ENCODE data around the gene ST6GALNAC6.

Gene ST6GALNAC6

GRCh38 chr9:127915801-127916719 lies 16.7 kb upstream of the ST6GALNAC6 start:
- WGBS (ENCODE audit: extremely low coverage, insufficient coverage, insufficient read length) = no CpG with 5 or more reads among the region's 27 CpGs
- Histone ChIP-seq H3K18ac (ENCODE audit: low read length) (no peak overlapping the region), H2BK12ac (ENCODE audit: low read length) (no peak overlapping the region), H2AFZ (ENCODE audit: insufficient read depth, low read length, poor library complexity) (no peak overlapping the region), H3K27ac (ENCODE audit: low read depth, low read length) (no peak overlapping the region), H4K8ac (ENCODE audit: low read depth, low read length) (peak overlapping the region; percentile 29), H3K4me2 (ENCODE audit: low read length) (peak overlapping the region; percentile 73), H3K4ac (ENCODE audit: low read depth, low read length) (no peak overlapping the region), H3K79me1 (ENCODE audit: low read length) (peaks cover 5% of the 10 kb centered on the region), H3K4me3 (ENCODE audit: low read depth, low read length) (peak overlapping the region; percentile 64), H3K27me3 (ENCODE audit: insufficient read depth, low read length) (no peaks in the 10 kb centered on the region), H4K91ac (ENCODE audit: low read depth, low read length) (no peak overlapping the region), H3K36me3 (ENCODE audit: control insufficient read depth in 1 of 2, insufficient read depth in 2 of 2, low read length in 2 of 2) (no peaks in the 10 kb centered on the region), H4K12ac (ENCODE audit: low read depth, low read length) (no peak overlapping the region), H2AK5ac (ENCODE audit: low read length) (no peak overlapping the region), H3K4me1 (ENCODE audit: control insufficient read depth in 1 of 2, insufficient read depth in 2 of 2, low read length in 2 of 2) (peaks cover 11% of the 10 kb centered on the region in 2 experiments), H3K9ac (ENCODE audit: low read length) (no peak overlapping the region), H3K23ac (ENCODE audit: low read length) (no peak overlapping the region), H3K9me3 (ENCODE audit: insufficient read depth, low read depth, low read length) (peaks cover 2% of the 10 kb centered on the region), H3K14ac (ENCODE audit: low read length) (peak overlapping the region; percentile 26), H2BK5ac (ENCODE audit: low read depth, low read length, poor library complexity) (no peak overlapping the region), H2BK120ac (ENCODE audit: insufficient read depth, low read length, poor library complexity) (no peak overlapping the region), H3K79me2 (ENCODE audit: control insufficient read depth, insufficient read depth, low read length, poor library complexity) (no peaks in the 10 kb centered on the region)
- DNase-seq = no peak

- H3K27ac ChIP-seq (ENCODE audit: low read depth, low read length) = no peak overlapping the region
- H3K4ac ChIP-seq (ENCODE audit: low read depth, low read length) = no peak overlapping the region
- no peaks in the 10 kb centered on the region for H3K36me3 ChIP-seq (ENCODE audit: control insufficient read depth in 1 of 2, insufficient read depth in 2 of 2, low read length in 2 of 2)
- H2BK120ac ChIP-seq (ENCODE audit: insufficient read depth, low read length, poor library complexity) = no peak overlapping the region
- no peak overlapping the region for H4K91ac ChIP-seq (ENCODE audit: low read depth, low read length)
- H3K14ac ChIP-seq (ENCODE audit: low read length) = no peak overlapping the region
- peak in 1 of 2 donors; percentile 4 for DNase-seq
- H2AK5ac ChIP-seq (ENCODE audit: low read length) = no peak overlapping the region
- H3K4me3 ChIP-seq (ENCODE audit: low read depth, low read length) = no peak overlapping the region
- no peak overlapping the region for H4K8ac ChIP-seq (ENCODE audit: low read depth, low read length)
- no peak overlapping the region for H4K12ac ChIP-seq (ENCODE audit: low read depth, low read length)
- H3K9me3 ChIP-seq (ENCODE audit: insufficient read depth, low read depth, low read length) = peaks cover 2% of the 10 kb centered on the region
- H3K4me2 ChIP-seq (ENCODE audit: low read length) = no peak overlapping the region
- no CpG with 5 or more reads among the region's 5 CpGs for WGBS (ENCODE audit: extremely low coverage, insufficient coverage, insufficient read length)
- H2AFZ ChIP-seq (ENCODE audit: insufficient read depth, low read length, poor library complexity) = no peak overlapping the region
- no peak overlapping the region for H3K23ac ChIP-seq (ENCODE audit: low read length)
- H3K18ac ChIP-seq (ENCODE audit: low read length) = no peak overlapping the region
- H3K27me3 ChIP-seq (ENCODE audit: insufficient read depth, low read length) = no peaks in the 10 kb centered on the region
- peaks cover 5% of the 10 kb centered on the region for H3K79me1 ChIP-seq (ENCODE audit: low read length)
- H3K79me2 ChIP-seq (ENCODE audit: control insufficient read depth, insufficient read depth, low read length, poor library complexity) = no peaks in the 10 kb centered on the region
- H2BK5ac ChIP-seq (ENCODE audit: low read depth, low read length, poor library complexity) = no peak overlapping the region
- no peak overlapping the region for H2BK12ac ChIP-seq (ENCODE audit: low read length)
- H3K9ac ChIP-seq (ENCODE audit: low read length) = no peak overlapping the region
- H3K4me1 ChIP-seq (ENCODE audit: control insufficient read depth in 1 of 2, insufficient read depth in 2 of 2, low read length in 2 of 2) = peaks cover 11% of the 10 kb centered on the region in 2 experiments
These were observed 15.9 kb upstream of the ST6GALNAC6 start for GRCh38 chr9:127915325-127915752.

GRCh38 chr9:127913682-127914081 lies 14.3 kb upstream of the ST6GALNAC6 start:
- H4K8ac ChIP-seq (ENCODE audit: low read depth, low read length) = no peak overlapping the region
- H3K4ac ChIP-seq (ENCODE audit: low read depth, low read length) = no peak overlapping the region
- H3K4me2 ChIP-seq (ENCODE audit: low read length) = no peak overlapping the region
- H2BK5ac ChIP-seq (ENCODE audit: low read depth, low read length, poor library complexity) = no peak overlapping the region
- peaks cover 5% of the 10 kb centered on the region for H3K79me1 ChIP-seq (ENCODE audit: low read length)
- DNase-seq = no peak
- no peaks in the 10 kb centered on the region for H3K36me3 ChIP-seq (ENCODE audit: control insufficient read depth in 1 of 2, insufficient read depth in 2 of 2, low read length in 2 of 2)
- H4K12ac ChIP-seq (ENCODE audit: low read depth, low read length) = no peak overlapping the region
- no peak overlapping the region for H3K14ac ChIP-seq (ENCODE audit: low read length)
- H2AFZ ChIP-seq (ENCODE audit: insufficient read depth, low read length, poor library complexity) = no peak overlapping the region
- H3K4me1 ChIP-seq (ENCODE audit: control insufficient read depth in 1 of 2, insufficient read depth in 2 of 2, low read length in 2 of 2) = peaks cover 5% of the 10 kb centered on the region in 2 experiments
- no peaks in the 10 kb centered on the region for H3K27me3 ChIP-seq (ENCODE audit: insufficient read depth, low read length)
- no peak overlapping the region for H3K4me3 ChIP-seq (ENCODE audit: low read depth, low read length)
- H2AK5ac ChIP-seq (ENCODE audit: low read length) = no peak overlapping the region
- H3K79me2 ChIP-seq (ENCODE audit: control insufficient read depth, insufficient read depth, low read length, poor library complexity) = no peaks in the 10 kb centered on the region
- no peak overlapping the region for H3K23ac ChIP-seq (ENCODE audit: low read length)
- H3K18ac ChIP-seq (ENCODE audit: low read length) = no peak overlapping the region
- no peak overlapping the region for H3K27ac ChIP-seq (ENCODE audit: low read depth, low read length)
- H3K9ac ChIP-seq (ENCODE audit: low read length) = no peak overlapping the region
- no peak overlapping the region for H2BK12ac ChIP-seq (ENCODE audit: low read length)
- no peaks in the 10 kb centered on the region for H3K9me3 ChIP-seq (ENCODE audit: insufficient read depth, low read depth, low read length)
- H2BK120ac ChIP-seq (ENCODE audit: insufficient read depth, low read length, poor library complexity) = no peak overlapping the region
- no CpG with 5 or more reads among the region's 11 CpGs for WGBS (ENCODE audit: extremely low coverage, insufficient coverage, insufficient read length)
- H4K91ac ChIP-seq (ENCODE audit: low read depth, low read length) = no peak overlapping the region

GRCh38 chr9:127912882-127913281 lies 13.5 kb upstream of the ST6GALNAC6 start:
- Histone ChIP-seq H3K79me2 (ENCODE audit: control insufficient read depth, insufficient read depth, low read length, poor library complexity) (no peaks in the 10 kb centered on the region), H3K27ac (ENCODE audit: low read depth, low read length) (no peak overlapping the region), H2BK5ac (ENCODE audit: low read depth, low read length, poor library complexity) (no peak overlapping the region), H3K18ac (ENCODE audit: low read length) (no peak overlapping the region), H2AK5ac (ENCODE audit: low read length) (no peak overlapping the region), H2BK12ac (ENCODE audit: low read length) (no peak overlapping the region), H3K36me3 (ENCODE audit: control insufficient read depth in 1 of 2, insufficient read depth in 2 of 2, low read length in 2 of 2) (no peaks in the 10 kb centered on the region), H4K91ac (ENCODE audit: low read depth, low read length) (no peak overlapping the region), H2AFZ (ENCODE audit: insufficient read depth, low read length, poor library complexity) (no peak overlapping the region), H3K4ac (ENCODE audit: low read depth, low read length) (no peak overlapping the region), H4K8ac (ENCODE audit: low read depth, low read length) (no peak overlapping the region), H4K12ac (ENCODE audit: low read depth, low read length) (no peak overlapping the region), H3K9ac (ENCODE audit: low read length) (no peak overlapping the region), H3K23ac (ENCODE audit: low read length) (no peak overlapping the region), H3K4me1 (ENCODE audit: control insufficient read depth in 1 of 2, insufficient read depth in 2 of 2, low read length in 2 of 2) (peaks cover 2 to 5% of the 10 kb centered on the region in 2 experiments), H3K14ac (ENCODE audit: low read length) (no peak overlapping the region), H3K9me3 (ENCODE audit: insufficient read depth, low read depth, low read length) (no peaks in the 10 kb centered on the region), H3K27me3 (ENCODE audit: insufficient read depth, low read length) (no peaks in the 10 kb centered on the region), H3K4me3 (ENCODE audit: low read depth, low read length) (no peak overlapping the region), H3K79me1 (ENCODE audit: low read length) (peaks cover 5% of the 10 kb centered on the region), H3K4me2 (ENCODE audit: low read length) (no peak overlapping the region), H2BK120ac (ENCODE audit: insufficient read depth, low read length, poor library complexity) (no peak overlapping the region)
- no peak for DNase-seq
- WGBS (ENCODE audit: extremely low coverage, insufficient coverage, insufficient read length) = no CpG with 5 or more reads among the region's 5 CpGs
